GM12878 (cell line): Measurements from ENCODE around the gene MEI1. TPM values are rescaled to one million over a fixed set of nuclear protein-coding genes. Genes with fewer than 3 reads are reported as not detected.

Experiments used
- ATAC-seq: fragments of 200-7000 bp; cut with Tn5 transposase; 3 replicates; pipeline ENCODE4 v1.9.1; 2020; ENCODE audit warnings: mild to moderate bottlenecking, moderate library complexity
- BruUV-seq: library from RNA; stranded (reverse); fragments of 400-500 nt; replicated peaks from 2 replicates; lab custom pipeline; 2021; lab: Mats Ljungman, UMichigan
- CTCF ChIA-PET: fragments of 300-600 bp; sonication (Branson Sonifier 250); formaldehyde crosslinking; extraction: SDS; loops from one replicate; lab custom pipeline; 2021; ENCODE audit warnings: inconsistent platforms; lab: Yijun Ruan, JAX
- POLR2A ChIA-PET: fragments of 350-600 bp; formaldehyde crosslinking; extraction: SDS; loops from one replicate; lab custom pipeline; 2021; ENCODE audit warnings: inconsistent platforms; lab: Charles Lee
- RAD21 ChIA-PET: fragments of 300-600 bp; sonication (Branson Sonifier 250); formaldehyde crosslinking; loops from one replicate; lab custom pipeline; 2023; ENCODE audit warnings: antibody characterized with exemption; ENCODE audit not compliant: unreplicated experiment; lab: Charles Lee
- SMC1A ChIA-PET: fragments of 300-600 bp; sonication (Branson Sonifier 250); formaldehyde crosslinking; loops from one replicate; lab custom pipeline; 2023; ENCODE audit not compliant: unreplicated experiment, uncharacterized antibody; lab: Charles Lee
- DNase-seq: peaks from one replicate; pipeline ENCODE4 v3.0.0-alpha.2; 2011; ENCODE audit warnings: low read depth, low spot score
- FAIRE-seq: peaks from 3 replicates; lab custom pipeline; 2011; peaks lifted over from hg19 to GRCh38; lab: Jason Lieb, UNC
- H2AFZ ChIP-seq: 2 replicates; pipeline ENCODE4 v1.6.0; 2011; ENCODE audit warnings: low read depth, low read length, control low read depth; ENCODE audit not compliant: control insufficient read depth
- H3K27ac ChIP-seq: 2 replicates; pipeline ENCODE4 v1.5.1; 2011; ENCODE audit warnings: control low read depth; ENCODE audit not compliant: control insufficient read depth, insufficient read depth
- H3K27me3 ChIP-seq, 2 experiments: replicated peaks in 1 of 2; 2 replicates each; pipeline versions ENCODE4 v1.6.0 to v1.6.1; 2011; ENCODE audit warnings: low read length in 1 of 2; ENCODE audit not compliant: control insufficient read depth in 2 of 2, insufficient read depth in 2 of 2
- H3K36me3 ChIP-seq, 2 experiments: 2 replicates each; pipeline ENCODE4 v1.5.1; 2011; ENCODE audit warnings: low read length in 1 of 2; ENCODE audit not compliant: control insufficient read depth in 2 of 2, insufficient read depth in 2 of 2
- H3K4me1 ChIP-seq: 2 replicates; pipeline ENCODE4 v1.6.1; 2011; ENCODE audit warnings: mild to moderate bottlenecking, low read length, moderate library complexity, mixed read lengths; ENCODE audit not compliant: control insufficient read depth, insufficient read depth
- H3K4me2 ChIP-seq: 2 replicates; pipeline ENCODE4 v1.6.0; 2011; ENCODE audit warnings: control low read depth; ENCODE audit not compliant: control insufficient read depth, insufficient read depth
- H3K4me3 ChIP-seq: fragments of 200-600 bp; sonication (generic); 2 replicates; pipeline ENCODE4 v1.5.1; 2016
- H3K79me2 ChIP-seq: 2 replicates; pipeline ENCODE4 v1.6.0; 2011; ENCODE audit warnings: low read length; ENCODE audit not compliant: control insufficient read depth, insufficient read depth
- H3K9ac ChIP-seq: 2 replicates; pipeline ENCODE4 v1.8.0; 2011; ENCODE audit warnings: low read length, control low read depth, mixed read lengths; ENCODE audit not compliant: control insufficient read depth, insufficient read depth
- H3K9me3 ChIP-seq: replicated peaks from 3 replicates; pipeline ENCODE4 v1.5.1; 2011; ENCODE audit warnings: mild to moderate bottlenecking, low read length; ENCODE audit not compliant: control insufficient read depth, insufficient read depth
- H4K20me1 ChIP-seq: 2 replicates; pipeline ENCODE4 v1.6.0; 2011; ENCODE audit not compliant: control insufficient read depth, insufficient read depth
- FOXM1 ChIP-seq: IDR thresholded peaks from 2 replicates; pipeline ENCODE4 v1.6.1; 2012; ENCODE audit warnings: low read depth, mild to moderate bottlenecking, inconsistent platforms, low read length, moderate library complexity
- SREBF1 ChIP-seq: IDR thresholded peaks from 2 replicates; pipeline ENCODE4 v1.6.1; 2012; ENCODE audit warnings: mild to moderate bottlenecking, low read length
- STAT3 ChIP-seq: IDR thresholded peaks from 2 replicates; pipeline ENCODE4 v1.6.1; 2011; ENCODE audit warnings: low read depth, low read length, improper control_type of control experiment
- TARDBP ChIP-seq: IDR thresholded peaks from 2 replicates; pipeline ENCODE4 v1.6.1; 2016; ENCODE audit warnings: borderline replicate concordance
- WGBS: methylation state at CpG from one replicate; pipeline ENCODE4 v1.1.6; 2016; ENCODE audit warnings: low lambda C conversion rate; ENCODE audit not compliant: insufficient replicate concordance, insufficient coverage; ENCODE audit errors: missing lambda C conversion rate; 5-methylcytosine and 5-hydroxymethylcytosine counted together
- in situ Hi-C: fragments of 300-500 bp; cut with MboI; formaldehyde crosslinking; loops from 9 replicates; pipeline ENCODE4 v1.14.3; 2018; ENCODE audit warnings: mixed read lengths
- intact Hi-C: fragments of 100-400 bp; cut with micrococcal nuclease; formaldehyde crosslinking; loops from one replicate; pipeline ENCODE4 v1.14.2; 2022; ENCODE audit not compliant: unreplicated experiment
- polyA plus RNA-seq, 11 experiments: library from polyadenylated mRNA; depleted of rRNA in 4 of 11; unstranded in 6 of 11; stranded (reverse) in 5 of 11; fragments of >200 nt; fragmentation: Nextera tagmentation in 4 of 11; fragmentation: Illumina TruSeq in 1 of 11; extraction: Ambion mirVana in 4 of 11; extraction: Trizol in 1 of 11; gene quantifications; 1 replicate in 1 of 11; 2 replicates in 10 of 11; pipeline versions ENCODE4 v1.2.1 to v1.2.3, GENCODE V29; 2011 to 2016; ENCODE audit warnings: inconsistent platforms in 2 of 11, missing spikeins in 2 of 11, low read depth in 1 of 11
- total RNA-seq, 4 experiments: library from RNA; depleted of rRNA in 3 of 4; stranded (reverse); fragments of >200 nt in 3 of 4; fragmentation: Illumina TruSeq in 1 of 4; extraction: Trizol in 1 of 4; gene quantifications; 2 replicates each; pipeline versions ENCODE4 v1.2.1 to v1.2.3, GENCODE V29; 2013 to 2021
- TF ChIP-seq, protein P1 (sequence below): fragments of 450-650 bp; formaldehyde crosslinking; IDR thresholded peaks from 2 replicates; pipeline ENCODE4 v1.4.0; 2022; ENCODE audit warnings: mild to moderate bottlenecking, moderate library complexity

Gene MEI1
- total and polyA plus RNA-seq, 10 of the 15 experiments (the other 5 are each of a cell fraction or from before 2014, with no cell fraction given) = 27.9 to 48.9 (median 35.8) TPM

DNA sequence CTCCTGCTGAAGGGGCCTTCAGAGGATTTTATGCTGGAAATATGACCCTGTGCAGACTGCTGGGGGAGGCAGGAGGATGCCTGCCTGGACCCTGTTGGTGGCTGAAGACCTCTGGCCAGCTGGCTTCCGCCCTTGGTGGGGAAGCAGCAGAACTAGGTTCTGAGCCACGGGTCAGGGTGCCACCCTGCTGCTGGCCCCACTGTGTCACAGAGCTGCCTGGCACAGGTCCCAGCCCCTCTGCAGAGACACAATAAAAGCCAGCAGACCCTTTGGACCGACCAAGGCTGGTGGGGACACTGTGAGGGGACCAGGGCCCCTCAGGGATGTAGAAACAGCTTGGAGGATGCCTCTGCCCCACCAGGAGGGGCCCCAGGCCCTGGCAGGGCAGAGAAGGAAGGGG is 126.7 kb downstream of the MEI1 start:
- Histone ChIP-seq H3K9ac (no peak overlapping the region), H3K4me3 (no peak overlapping the region)
- intact Hi-C loops = no loop called here
- TF ChIP-seq STAT3 (no peak), FOXM1 (no peak), SREBF1 (no peak), TARDBP (no peak)
- TF ChIP-seq, protein P1, sequence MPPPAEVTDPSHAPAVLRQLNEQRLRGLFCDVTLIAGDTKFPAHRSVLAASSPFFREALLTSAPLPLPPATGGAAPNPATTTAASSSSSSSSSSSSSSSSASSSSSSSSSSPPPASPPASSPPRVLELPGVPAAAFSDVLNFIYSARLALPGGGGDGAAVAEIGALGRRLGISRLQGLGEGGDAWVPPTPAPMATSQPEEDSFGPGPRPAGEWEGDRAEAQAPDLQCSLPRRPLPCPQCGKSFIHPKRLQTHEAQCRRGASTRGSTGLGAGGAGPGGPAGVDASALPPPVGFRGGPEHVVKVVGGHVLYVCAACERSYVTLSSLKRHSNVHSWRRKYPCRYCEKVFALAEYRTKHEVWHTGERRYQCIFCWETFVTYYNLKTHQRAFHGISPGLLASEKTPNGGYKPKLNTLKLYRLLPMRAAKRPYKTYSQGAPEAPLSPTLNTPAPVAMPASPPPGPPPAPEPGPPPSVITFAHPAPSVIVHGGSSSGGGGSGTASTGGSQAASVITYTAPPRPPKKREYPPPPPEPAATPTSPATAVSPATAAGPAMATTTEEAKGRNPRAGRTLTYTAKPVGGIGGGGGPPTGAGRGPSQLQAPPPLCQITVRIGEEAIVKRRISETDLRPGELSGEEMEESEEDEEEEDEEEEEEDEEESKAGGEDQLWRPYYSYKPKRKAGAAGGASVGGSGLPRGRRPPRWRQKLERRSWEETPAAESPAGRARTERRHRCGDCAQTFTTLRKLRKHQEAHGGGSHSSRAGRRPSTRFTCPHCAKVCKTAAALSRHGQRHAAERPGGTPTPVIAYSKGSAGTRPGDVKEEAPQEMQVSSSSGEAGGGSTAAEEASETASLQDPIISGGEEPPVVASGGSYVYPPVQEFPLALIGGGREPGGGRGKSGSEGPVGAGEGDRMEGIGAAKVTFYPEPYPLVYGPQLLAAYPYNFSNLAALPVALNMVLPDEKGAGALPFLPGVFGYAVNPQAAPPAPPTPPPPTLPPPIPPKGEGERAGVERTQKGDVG (CRISPR knock-in tag) = no peak
- TF ChIP-seq, all 136 proteins: peak for 0
- DNase-seq (no peak), FAIRE-seq (no peak), ATAC-seq (no peak)
- in situ Hi-C loops = no loop called here
- Histone ChIP-seq H3K27me3 (no peaks in the 10 kb centered on the region), H3K36me3 (peaks cover 8 to 10% of the 10 kb centered on the region in 2 experiments; a peak in 3 of 4 replicates), H3K27ac (no peak overlapping the region), H3K4me1 (no peaks in the 10 kb centered on the region; the same call in 1 of the 2 replicates), H3K4me2 (no peak overlapping the region), H3K9me3 (no peaks in the 10 kb centered on the region; the same call in 2 of the 3 replicates), H3K79me2 (no peaks in the 10 kb centered on the region), H2AFZ (no peak overlapping the region), H4K20me1 (no peaks in the 10 kb centered on the region)
- 72% methylated on average over 3 of the region's 3 CpGs for WGBS
- no TSS peak for BruUV-seq
- POLR2A ChIA-PET = interaction anchor here (0.5 kb wide), 1 partner anchor 604 kb away, joined by 5 read pairs; no protein-coding TSS in a partner anchor
- RAD21 ChIA-PET = interaction anchor here (1.2 to 11.0 kb wide), 3 partner anchors 26 to 129 kb away, joined by 3 to 84 read pairs (median 4); partner anchors contain the start of gene CCDC134
- CTCF ChIA-PET = interaction anchor here (1.4 to 3.4 kb wide), 3 partner anchors 36 to 129 kb away, joined by 4 to 20 read pairs (median 13); no protein-coding TSS in a partner anchor
- SMC1A ChIA-PET = interaction anchor here (1.0 to 1.6 kb wide), 3 partner anchors 26 to 79 kb away, joined by 3 to 4 read pairs (median 3); partner anchors contain the start of gene CCDC134
